Duodenal mucosa (tissue), 2 donors: ENCODE data around the gene PCDHB13.
"Not testable (repeated sequence)": the region's sequence is repeated elsewhere in the genome, so short reads cannot be mapped to it uniquely, and the experiment has no call there.

Experiments
- H3K27ac ChIP-seq: one replicate; pipeline ENCODE4 v1.7.0; 2013; ENCODE audit warnings: low read depth, low read length
- H3K27me3 ChIP-seq, 2 donors: one replicate each; pipeline ENCODE4 v1.7.0; 2013; ENCODE audit warnings: low read length in 2 of 2, control low read depth in 1 of 2; ENCODE audit not compliant: insufficient read depth in 2 of 2, control insufficient read depth in 1 of 2
- H3K36me3 ChIP-seq, 2 donors: one replicate each; pipeline ENCODE4 v1.7.0; 2013; ENCODE audit warnings: low read length in 2 of 2, control low read depth in 1 of 2; ENCODE audit not compliant: insufficient read depth in 2 of 2, control insufficient read depth in 1 of 2
- H3K4me1 ChIP-seq, 2 donors: one replicate each; pipeline ENCODE4 v1.7.0; 2013; ENCODE audit warnings: low read length in 2 of 2, control low read depth in 1 of 2; ENCODE audit not compliant: insufficient read depth in 2 of 2, control insufficient read depth in 1 of 2
- H3K4me3 ChIP-seq, 2 donors: one replicate each; pipeline ENCODE4 v1.7.0; 2013; ENCODE audit warnings: low read length in 2 of 2, low read depth in 1 of 2
- H3K9ac ChIP-seq, 2 donors: one replicate each; pipeline ENCODE4 v1.7.0; 2013; ENCODE audit warnings: low read length in 2 of 2, low read depth in 1 of 2
- H3K9me3 ChIP-seq, 2 donors: one replicate each; pipeline ENCODE4 v1.7.0; 2013; ENCODE audit warnings: low read length in 2 of 2, control low read depth in 1 of 2; ENCODE audit not compliant: control insufficient read depth in 1 of 2

PCDHB13 gene

DNA sequence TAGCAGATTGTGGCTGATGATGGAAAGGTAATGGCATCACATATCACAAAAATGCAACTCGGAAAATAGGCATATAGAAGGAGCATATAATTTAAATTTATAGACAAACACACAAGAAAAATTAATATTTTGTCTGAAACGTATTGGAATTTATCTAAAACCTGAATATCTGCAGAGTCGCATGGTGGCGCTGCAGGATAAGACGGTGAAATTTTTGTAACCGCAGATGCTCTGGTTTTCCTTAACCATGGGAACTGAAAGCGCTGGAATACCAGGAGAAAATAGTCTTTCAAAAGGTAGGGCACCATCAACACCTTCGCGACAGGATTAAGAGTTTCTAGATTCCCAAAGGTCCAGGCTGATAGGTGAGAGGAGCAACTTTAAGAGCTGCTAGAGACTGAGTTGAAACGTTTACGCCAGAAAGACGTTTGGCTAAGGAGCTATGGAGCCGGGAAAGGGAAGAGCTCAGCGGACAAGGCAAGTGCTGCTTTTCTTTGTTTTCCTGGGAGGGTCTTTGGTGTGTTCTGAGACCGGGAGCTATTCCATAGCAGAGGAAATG lies 20.5 kb downstream of the PCDHB13 start:
- peak overlapping the region in 1 of 2 donors; percentile 17 for H3K4me3 ChIP-seq
- H3K27me3 ChIP-seq: no peaks in the 10 kb centered on the region
- no peaks in the 10 kb centered on the region for H3K4me1 ChIP-seq
- peaks cover 25 to 42% of the 10 kb centered on the region in 2 donors for H3K9me3 ChIP-seq
- no peak overlapping the region for H3K27ac ChIP-seq
- no peak overlapping the region for H3K9ac ChIP-seq
- no peaks in the 10 kb centered on the region for H3K36me3 ChIP-seq

DNA sequence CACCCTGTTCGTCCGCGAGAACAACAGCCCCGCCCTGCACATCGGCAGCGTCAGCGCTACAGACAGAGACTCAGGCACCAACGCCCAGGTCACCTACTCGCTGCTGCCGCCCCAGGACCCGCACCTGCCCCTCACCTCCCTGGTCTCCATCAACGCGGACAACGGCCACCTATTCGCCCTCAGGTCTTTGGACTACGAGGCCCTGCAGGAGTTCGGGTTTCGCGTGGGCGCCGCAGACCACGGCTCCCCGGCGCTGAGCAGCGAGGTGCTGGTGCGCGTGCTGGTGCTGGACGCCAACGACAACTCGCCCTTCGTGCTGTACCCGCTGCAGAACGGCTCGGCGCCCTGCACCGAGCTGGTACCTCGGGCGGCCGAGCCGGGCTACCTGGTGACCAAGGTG lies 22.2 kb downstream of the PCDHB13 start:
- H3K27me3 ChIP-seq, H3K9ac ChIP-seq, H3K36me3 ChIP-seq, H3K27ac ChIP-seq, H3K4me1 ChIP-seq, H3K4me3 ChIP-seq: not testable (repeated sequence)
- H3K9me3 ChIP-seq: peaks cover 30 to 53% of the 10 kb centered on the region in 2 donors

DNA sequence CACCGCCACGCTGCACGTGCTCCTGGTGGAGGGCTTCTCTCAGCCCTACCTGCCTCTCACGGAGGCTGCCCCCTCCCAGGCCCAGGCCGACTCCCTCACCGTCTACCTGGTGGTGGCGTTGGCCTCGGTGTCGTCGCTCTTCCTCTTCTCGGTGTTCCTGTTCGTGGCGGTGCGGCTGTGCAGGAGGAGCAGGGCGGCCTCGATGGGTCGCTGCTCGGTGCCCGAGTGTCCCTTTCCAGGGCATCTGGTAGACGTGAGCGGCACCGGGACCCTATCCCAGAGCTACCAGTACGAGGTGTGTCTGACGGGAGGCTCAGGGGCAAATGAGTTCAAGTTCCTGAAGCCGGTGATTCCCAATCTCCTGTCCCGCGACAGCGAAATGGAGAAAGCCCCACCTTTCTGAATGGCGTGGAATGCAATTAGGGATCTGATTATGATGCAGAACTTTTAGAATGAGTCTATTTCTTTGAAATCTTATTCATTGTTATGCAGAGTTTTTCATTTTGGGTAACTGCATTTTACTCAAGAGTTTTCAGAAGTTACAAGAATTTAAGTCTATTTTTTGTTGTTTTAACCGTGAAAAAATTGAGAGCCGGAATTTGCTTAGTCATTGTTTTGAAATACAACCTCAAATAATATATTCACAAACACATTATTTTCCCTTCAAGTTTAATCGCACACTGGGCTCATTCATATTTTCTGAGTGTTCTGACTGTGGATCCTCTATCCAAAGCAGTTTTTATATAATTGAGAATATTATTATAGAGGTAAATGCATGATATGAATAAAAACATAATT lies 23.0 kb downstream of the PCDHB13 start:
- Histone ChIP-seq H3K9ac (no peak overlapping the region), H3K4me1 (no peaks in the 10 kb centered on the region), H3K9me3 (peaks cover 33 to 51% of the 10 kb centered on the region in 2 donors), H3K4me3 (no peak overlapping the region), H3K36me3 (no peaks in the 10 kb centered on the region), H3K27ac (no peak overlapping the region), H3K27me3 (no peaks in the 10 kb centered on the region)

DNA sequence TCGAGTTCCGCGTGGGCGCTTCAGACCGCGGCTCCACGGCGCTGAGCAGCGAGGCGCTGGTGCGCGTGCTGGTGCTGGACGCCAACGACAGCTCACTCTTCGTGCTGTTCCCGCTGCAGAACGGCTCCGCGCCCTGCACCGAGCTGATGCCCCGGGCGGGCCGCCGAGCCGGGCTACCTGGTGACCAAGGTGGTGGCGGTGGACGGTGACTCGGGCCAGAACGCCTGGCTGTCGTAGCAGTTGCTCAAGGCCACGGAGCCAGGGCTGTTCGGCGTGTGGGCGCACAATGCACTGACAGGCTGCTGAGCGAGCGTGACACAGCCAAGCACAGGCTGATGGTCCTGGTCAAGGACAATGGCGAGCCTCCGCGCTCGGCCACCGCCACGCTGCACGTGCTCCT lies 27.8 kb downstream of the PCDHB13 start:
- H3K27me3 ChIP-seq: no peaks in the 10 kb centered on the region
- H3K4me3 ChIP-seq: no peak overlapping the region

DNA sequence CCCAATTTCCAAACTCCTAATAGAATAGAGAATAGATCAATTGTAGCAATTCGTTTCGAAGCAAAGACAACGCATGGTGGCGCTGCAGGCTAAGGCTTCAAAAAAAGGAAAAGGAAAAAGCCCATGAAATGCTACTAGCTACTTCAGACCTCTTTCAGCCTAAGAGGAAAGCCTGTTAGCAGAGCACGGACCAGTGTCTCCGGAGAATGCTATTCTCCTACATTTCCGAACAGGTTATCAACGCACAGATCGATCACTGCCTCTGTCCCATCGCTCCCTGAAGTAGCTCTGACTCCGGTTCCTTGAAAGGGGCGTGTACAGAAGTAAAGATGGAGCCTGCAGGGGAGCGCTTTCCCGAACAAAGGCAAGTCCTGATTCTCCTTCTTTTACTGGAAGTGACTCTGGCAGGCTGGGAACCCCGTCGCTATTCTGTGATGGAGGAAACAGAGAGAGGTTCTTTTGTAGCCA lies 31.6 kb downstream of the PCDHB13 start, which contains the start of gene PCDHB15:
TSS of gene PCDHB15 (plus strand) at position 146 of the 468 bp plus-strand sequence. CDS start at position 330, 184 bp downstream.
- H3K27me3 ChIP-seq: no peaks in the 10 kb centered on the region
- peaks cover 51 to 64% of the 10 kb centered on the region in 2 donors for H3K9me3 ChIP-seq
- H3K4me3 ChIP-seq: peak within 1 kb of the TSS; percentile 40 to 48
- no peaks in the 10 kb centered on the region for H3K4me1 ChIP-seq
- H3K9ac ChIP-seq: no peak within 1 kb of the TSS
- H3K27ac ChIP-seq: no peak within 1 kb of the TSS
- no peaks in the 10 kb centered on the region for H3K36me3 ChIP-seq

More for the DNA sequence above, 27.8 kb downstream of the PCDHB13 start:
- peaks cover 45 to 64% of the 10 kb centered on the region in 2 donors for H3K9me3 ChIP-seq
- no peak overlapping the region for H3K27ac ChIP-seq
- H3K4me1 ChIP-seq: no peaks in the 10 kb centered on the region
- H3K9ac ChIP-seq: no peak overlapping the region
- no peaks in the 10 kb centered on the region for H3K36me3 ChIP-seq

DNA sequence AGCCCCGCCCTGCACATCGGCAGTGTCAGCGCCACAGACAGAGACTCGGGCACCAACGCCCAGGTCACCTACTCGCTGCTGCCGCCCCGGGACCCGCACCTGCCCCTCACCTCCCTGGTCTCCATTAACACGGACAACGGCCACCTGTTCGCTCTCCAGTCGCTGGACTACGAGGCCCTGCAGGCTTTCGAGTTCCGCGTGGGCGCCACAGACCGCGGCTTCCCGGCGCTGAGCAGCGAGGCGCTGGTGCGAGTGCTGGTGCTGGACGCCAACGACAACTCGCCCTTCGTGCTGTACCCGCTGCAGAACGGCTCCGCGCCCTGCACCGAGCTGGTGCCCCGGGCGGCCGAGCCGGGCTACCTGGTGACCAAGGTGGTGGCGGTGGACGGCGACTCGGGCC lies 33.3 kb downstream of the PCDHB13 start:
- not testable (repeated sequence) for H3K36me3 ChIP-seq, H3K27me3 ChIP-seq, H3K4me1 ChIP-seq, H3K4me3 ChIP-seq, H3K9ac ChIP-seq, H3K27ac ChIP-seq
- peaks cover 54 to 69% of the 10 kb centered on the region in 2 donors for H3K9me3 ChIP-seq

DNA sequence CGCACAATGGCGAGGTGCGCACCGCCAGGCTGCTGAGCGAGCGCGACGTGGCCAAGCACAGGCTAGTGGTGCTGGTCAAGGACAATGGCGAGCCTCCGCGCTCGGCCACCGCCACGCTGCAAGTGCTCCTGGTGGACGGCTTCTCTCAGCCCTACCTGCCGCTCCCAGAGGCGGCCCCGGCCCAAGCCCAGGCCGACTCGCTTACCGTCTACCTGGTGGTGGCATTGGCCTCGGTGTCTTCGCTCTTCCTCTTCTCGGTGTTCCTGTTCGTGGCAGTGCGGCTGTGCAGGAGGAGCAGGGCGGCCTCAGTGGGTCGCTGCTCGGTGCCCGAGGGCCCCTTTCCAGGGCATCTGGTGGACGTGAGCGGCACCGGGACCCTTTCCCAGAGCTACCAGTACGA lies 33.7 kb downstream of the PCDHB13 start:
- not testable (repeated sequence) for H3K4me3 ChIP-seq, H3K9ac ChIP-seq, H3K4me1 ChIP-seq, H3K27ac ChIP-seq, H3K27me3 ChIP-seq, H3K36me3 ChIP-seq
- peaks cover 53 to 71% of the 10 kb centered on the region in 2 donors for H3K9me3 ChIP-seq

DNA sequence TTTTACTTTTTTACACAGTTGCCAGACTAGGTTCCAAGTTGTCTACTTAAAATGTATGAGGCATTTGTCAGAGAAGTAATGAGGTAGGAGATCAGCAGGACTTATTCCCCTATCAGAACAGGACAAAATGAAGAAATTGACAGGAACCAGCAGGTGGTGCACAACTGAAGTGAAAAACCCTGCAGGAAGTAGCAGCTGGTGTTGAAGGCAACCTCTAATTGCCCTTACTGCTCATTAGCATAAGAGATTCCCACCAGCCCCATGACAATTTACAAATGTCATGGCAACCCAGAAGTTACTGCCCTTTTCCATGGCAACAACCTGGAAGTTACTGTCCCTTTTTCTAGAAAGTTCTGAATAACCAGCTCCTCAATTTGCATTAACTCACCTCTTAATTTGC lies 36.9 kb downstream of the PCDHB13 start:
- Histone ChIP-seq H3K9ac (no peak overlapping the region), H3K36me3 (no peaks in the 10 kb centered on the region), H3K4me1 (no peaks in the 10 kb centered on the region), H3K27me3 (no peaks in the 10 kb centered on the region), H3K27ac (no peak overlapping the region), H3K4me3 (peak overlapping the region in 1 of 2 donors; percentile 7), H3K9me3 (peaks cover 64 to 69% of the 10 kb centered on the region in 2 donors)

DNA sequence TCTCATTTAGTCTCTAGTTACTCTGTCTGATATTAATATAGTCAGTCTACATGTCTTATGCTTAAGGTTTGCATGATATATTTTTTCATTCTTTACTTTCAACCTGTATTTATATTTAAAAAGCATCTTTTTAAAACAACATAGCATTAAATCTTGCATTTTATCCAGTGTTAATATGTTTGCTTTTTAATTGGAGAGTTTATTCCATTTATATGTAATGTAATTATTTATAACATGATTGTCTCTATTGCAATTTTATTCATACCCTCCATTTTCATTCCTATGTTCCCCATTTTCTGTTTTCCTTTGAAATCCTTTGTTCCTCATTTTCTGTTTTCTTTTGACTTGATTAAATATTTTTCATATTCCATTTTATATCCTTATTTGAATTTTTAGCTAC lies 44.7 kb downstream of the PCDHB13 start:
- H3K9ac ChIP-seq: no peak overlapping the region
- H3K4me1 ChIP-seq: no peaks in the 10 kb centered on the region
- H3K4me3 ChIP-seq: no peak overlapping the region
- H3K27me3 ChIP-seq: no peaks in the 10 kb centered on the region
- peaks cover 79 to 83% of the 10 kb centered on the region in 2 donors for H3K9me3 ChIP-seq
- H3K36me3 ChIP-seq: no peaks in the 10 kb centered on the region
- no peak overlapping the region for H3K27ac ChIP-seq

DNA sequence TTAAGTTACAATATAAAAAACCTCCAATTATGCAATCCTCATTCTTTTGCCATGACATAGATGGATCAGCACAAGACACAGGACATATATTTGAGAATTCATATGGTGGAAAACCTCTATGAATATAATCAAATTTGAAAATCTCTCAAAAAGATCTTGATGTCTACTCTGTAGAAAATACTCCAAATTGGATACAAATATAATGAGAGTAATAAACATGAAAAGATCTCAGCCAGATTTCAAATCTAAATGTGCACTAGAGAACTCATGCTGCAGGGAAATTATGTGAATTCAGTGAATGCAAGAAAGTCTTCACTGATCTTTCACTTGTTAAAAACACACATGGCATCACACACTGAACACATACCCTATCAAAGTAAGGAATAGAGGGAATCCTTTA lies 45.2 kb downstream of the PCDHB13 start:
- Histone ChIP-seq H3K9me3 (peaks cover 80 to 82% of the 10 kb centered on the region in 2 donors), H3K27ac (no peak overlapping the region), H3K36me3 (peaks cover 0 to 1% of the 10 kb centered on the region in 2 donors), H3K4me3 (no peak overlapping the region), H3K4me1 (no peaks in the 10 kb centered on the region), H3K27me3 (no peaks in the 10 kb centered on the region), H3K9ac (no peak overlapping the region)
